B cell (primary cell): ENCODE results near the gene ERICH2. TPM values are rescaled to one million over a fixed set of nuclear protein-coding genes. Genes with fewer than 3 reads are reported as not detected.

ENCODE experiments used
- ATAC-seq: fragments of 200-7000 bp; cut with Tn5 transposase; one replicate; pipeline ENCODE4 v1.10.0; 2021; ENCODE audit warnings: low read depth, mild to moderate bottlenecking, moderate number of reproducible peaks, moderate library complexity
- CTCF ChIA-PET: fragments of 350-600 bp; sonication (Branson Sonifier 250); formaldehyde crosslinking; loops from one replicate; lab custom pipeline; 2021; ENCODE audit warnings: antibody characterized with exemption, inconsistent platforms; lab: Charles Lee
- POLR2A ChIA-PET: fragments of 350-600 bp; sonication (Branson Sonifier 250); formaldehyde crosslinking; loops from one replicate; lab custom pipeline; 2021; ENCODE audit warnings: antibody characterized with exemption; lab: Charles Lee
- DNase-seq: peaks from one replicate; pipeline ENCODE4 v3.0.0; 2013
- H2AFZ ChIP-seq: 2 replicates; pipeline ENCODE4 v1.6.1; 2012; ENCODE audit warnings: mild to moderate bottlenecking, low read depth, low read length; ENCODE audit not compliant: insufficient read depth, poor library complexity, severe bottlenecking
- H3K27ac ChIP-seq, 2 donors: 1 replicate in 1 of 2; 2 replicates in 1 of 2; pipeline ENCODE4 v1.5.1; 2012 to 2013; ENCODE audit warnings: low read length in 2 of 2, mild to moderate bottlenecking in 2 of 2, moderate library complexity in 1 of 2
- H3K27me3 ChIP-seq, 4 experiments: fragments of 200-600 bp in 1 of 4; sonication (generic) in 1 of 4; replicated peaks in 1 of 4; 1 replicate in 2 of 4; 2 replicates in 2 of 4; pipeline versions ENCODE4 v1.6.1 to v1.7.0; 2013 to 2016; ENCODE audit warnings: low read length in 3 of 4, mild to moderate bottlenecking in 2 of 4, mixed read lengths in 1 of 4, moderate library complexity in 1 of 4; ENCODE audit not compliant: insufficient read depth in 4 of 4, control insufficient read depth in 3 of 4; ENCODE audit errors: control extremely low read depth in 1 of 4
- H3K36me3 ChIP-seq, 2 experiments: replicated peaks in 1 of 2; 1 replicate in 1 of 2; 2 replicates in 1 of 2; pipeline versions ENCODE4 v1.6.1 to v1.7.1; 2013; ENCODE audit warnings: low read length in 1 of 2; ENCODE audit not compliant: insufficient read depth in 2 of 2, control insufficient read depth in 1 of 2; ENCODE audit errors: control extremely low read depth in 1 of 2, extremely low read depth in 1 of 2
- H3K4me1 ChIP-seq, 2 donors: fragments of 200-600 bp in 1 of 2; sonication (generic) in 1 of 2; 1 replicate in 1 of 2; 2 replicates in 1 of 2; pipeline versions ENCODE4 v1.5.1 to v1.6.1; 2013 to 2017; ENCODE audit warnings: low read length in 2 of 2; ENCODE audit not compliant: control insufficient read depth in 2 of 2, insufficient read depth in 2 of 2
- H3K4me2 ChIP-seq: replicated peaks from 2 replicates; pipeline ENCODE3; 2012; ENCODE audit warnings: mild to moderate bottlenecking, low read depth, low read length; ENCODE audit not compliant: poor library complexity, severe bottlenecking
- H3K4me3 ChIP-seq, 5 experiments: fragments of 200-600 bp in 1 of 5; sonication (generic) in 1 of 5; 1 replicate in 3 of 5; 2 replicates in 2 of 5; pipeline versions ENCODE4 v1.5.1 to v1.7.0; 2011 to 2016; ENCODE audit warnings: low read length in 4 of 5, mild to moderate bottlenecking in 4 of 5, low read depth in 2 of 5, control low read depth in 1 of 5, moderate library complexity in 1 of 5; ENCODE audit not compliant: insufficient read depth in 1 of 5; ENCODE audit errors: control extremely low read depth in 1 of 5, extremely low read depth in 1 of 5
- H3K79me2 ChIP-seq: fragments of 200-600 bp; sonication (generic); one replicate; pipeline ENCODE4 v1.6.0; 2016; ENCODE audit warnings: low read length; ENCODE audit not compliant: control insufficient read depth, insufficient read depth
- H3K9ac ChIP-seq: fragments of 200-600 bp; sonication (generic); 2 replicates; pipeline ENCODE4 v1.6.1; 2017; ENCODE audit warnings: mild to moderate bottlenecking, low read length, moderate library complexity
- H3K9me3 ChIP-seq, 3 donors: one replicate each; pipeline versions ENCODE4 v1.6.1 to v1.7.1; 2013; ENCODE audit warnings: low read length in 2 of 3; ENCODE audit not compliant: control insufficient read depth in 2 of 3, insufficient read depth in 1 of 3; ENCODE audit errors: control extremely low read depth in 1 of 3
- H4K20me1 ChIP-seq: 2 replicates; pipeline ENCODE4 v1.6.0; 2012; ENCODE audit warnings: mild to moderate bottlenecking, low read length; ENCODE audit not compliant: insufficient read depth, control insufficient read depth, poor library complexity, severe bottlenecking
- H3K27ac Mint-ChIP-seq: one replicate; pipeline ENCODE4 v1.8.0; 2021; ENCODE audit warnings: mixed read lengths
- H3K27me3 Mint-ChIP-seq: one replicate; pipeline ENCODE4 v1.8.0; 2021; ENCODE audit warnings: mixed read lengths
- H3K4me1 Mint-ChIP-seq: one replicate; pipeline ENCODE4 v1.8.0; 2021; ENCODE audit warnings: mixed read lengths
- H3K4me3 Mint-ChIP-seq: one replicate; pipeline ENCODE4 v1.8.0; 2021; ENCODE audit warnings: mixed read lengths
- H3K9me3 Mint-ChIP-seq: one replicate; pipeline ENCODE4 v1.8.0; 2022; ENCODE audit warnings: mixed read lengths; ENCODE audit not compliant: insufficient read depth
- CTCF ChIP-seq: fragments of 200-600 bp; IDR thresholded peaks from one replicate; pipeline ENCODE4 v1.8.0; 2022; ENCODE audit warnings: antibody characterized with exemption, mild to moderate bottlenecking
- EZH2 ChIP-seq: IDR thresholded peaks from 2 replicates; pipeline ENCODE4 v1.6.1; 2012; ENCODE audit warnings: borderline replicate concordance, low read depth, mild to moderate bottlenecking, moderate library complexity, low read length; ENCODE audit not compliant: insufficient read depth, poor library complexity, severe bottlenecking
- WGBS: methylation state at CpG from one replicate; pipeline ENCODE4 v1.1.5; 2013; ENCODE audit warnings: missing lambda C conversion rate; ENCODE audit not compliant: insufficient coverage; 5-methylcytosine and 5-hydroxymethylcytosine counted together
- intact Hi-C: fragments of 100-400 bp; cut with micrococcal nuclease; formaldehyde crosslinking; loops from one replicate; pipeline ENCODE4 v1.10.0; 2022
- polyA plus RNA-seq: library from polyadenylated mRNA; depleted of rRNA; stranded (reverse); fragments of >200 nt; gene quantifications from 2 replicates; pipeline ENCODE4 v1.2.3, GENCODE V29; 2012
- total RNA-seq, 2 donors: library from RNA; stranded (reverse); fragments of 120-200 nt in 1 of 2; gene quantifications; 1 replicate in 1 of 2; 2 replicates in 1 of 2; pipeline versions ENCODE4 v1.2.3 to v1.2.4, GENCODE V29; 2013 to 2022

ERICH2 gene
- total and polyA plus RNA-seq, 2 donors (not counting 1 experiment from before 2014, with no cell fraction given) = not detected

GRCh38 chr2:170815746-170816503 lies 45.7 kb downstream of the ERICH2 start:
- DNase-seq (peak; percentile 76), ATAC-seq (peak; percentile 40)
- H3K27ac Mint-ChIP-seq = no peak overlapping the region
- H3K9me3 Mint-ChIP-seq = no peaks in the 10 kb centered on the region
- Histone ChIP-seq H3K4me2 (peak overlapping the region; percentile 90), H4K20me1 (no peaks in the 10 kb centered on the region), H3K4me3 (peak overlapping the region; percentile 21 to 49 (median 45)), H3K27me3 (peaks cover 0 to 81% (median 65%) of the 10 kb centered on the region in 4 experiments), H3K79me2 (no peaks in the 10 kb centered on the region), H3K4me1 (peaks cover 53 to 66% of the 10 kb centered on the region in 2 donors), H3K9ac (peak overlapping the region; percentile 63), H3K27ac (no peak overlapping the region), H2AFZ (peak overlapping the region; percentile 17), H3K36me3 (no peaks in the 10 kb centered on the region), H3K9me3 (peaks cover 0 to 68% (median 2%) of the 10 kb centered on the region in 3 donors)
- WGBS = 2% methylated on average over 38 of the region's 52 CpGs
- TF ChIP-seq EZH2 = peak; percentile 47
- peak; percentile 67 for TF ChIP-seq CTCF
- ChIA-PET POLR2A (no interaction called here), CTCF (interaction anchor here (1.4 to 5.5 kb wide), 2 partner anchors 9 to 455 kb away, joined by 4 to 37 read pairs; no protein-coding TSS in a partner anchor)
- H3K4me1 Mint-ChIP-seq = peaks cover 50% of the 10 kb centered on the region
- H3K4me3 Mint-ChIP-seq = peak overlapping the region; percentile 63
- intact Hi-C loops = loop anchor here (5.0 to 10.0 kb wide), 3 partner anchors 44 to 1281 kb away; partner anchors contain the start of gene ERICH2
- peaks cover 73% of the 10 kb centered on the region for H3K27me3 Mint-ChIP-seq
